Activated CD4-positive, alpha-beta T cell treated with anti-CD3 and anti-CD28 coated beads, Interleukin-2, amount 50 U/mL, for 24 hours (primary cell): ENCODE data around the gene TMEM247.
"Not testable (repeated sequence)": the region's sequence is repeated elsewhere in the genome, so short reads cannot be mapped to it uniquely, and the experiment has no call there.

Experiments used
- DNase-seq, 2 donors: peaks; one replicate each; pipeline ENCODE4 v3.0.0-alpha.2; 2020; ENCODE audit warnings: low read depth in 1 of 2, low spot score in 1 of 2

TMEM247 gene

GRCh38 chr2:46510598-46511177 lies 31.3 kb downstream of the TMEM247 start:
- DNase-seq = no peak

DNA sequence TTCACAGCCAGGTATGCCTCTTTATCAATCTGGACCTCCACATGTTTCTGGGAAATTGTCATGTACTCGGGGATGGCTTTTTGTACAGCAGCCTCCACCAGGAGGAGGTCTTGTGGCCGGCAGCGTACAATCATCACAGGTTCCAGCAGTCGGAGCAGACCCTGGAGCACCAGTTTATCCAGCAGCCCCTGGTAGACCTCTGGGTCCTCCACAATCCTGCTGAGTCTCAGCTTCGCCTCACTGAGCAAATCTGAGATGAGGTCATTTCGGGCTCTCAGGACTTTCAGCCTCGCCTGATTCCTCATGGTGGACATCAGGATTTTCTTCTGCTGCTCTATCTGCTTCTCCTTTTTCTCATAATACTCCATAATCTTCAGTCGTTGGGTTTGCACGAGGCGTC lies 32.8 kb downstream of the TMEM247 start:
- no peak for DNase-seq

DNA sequence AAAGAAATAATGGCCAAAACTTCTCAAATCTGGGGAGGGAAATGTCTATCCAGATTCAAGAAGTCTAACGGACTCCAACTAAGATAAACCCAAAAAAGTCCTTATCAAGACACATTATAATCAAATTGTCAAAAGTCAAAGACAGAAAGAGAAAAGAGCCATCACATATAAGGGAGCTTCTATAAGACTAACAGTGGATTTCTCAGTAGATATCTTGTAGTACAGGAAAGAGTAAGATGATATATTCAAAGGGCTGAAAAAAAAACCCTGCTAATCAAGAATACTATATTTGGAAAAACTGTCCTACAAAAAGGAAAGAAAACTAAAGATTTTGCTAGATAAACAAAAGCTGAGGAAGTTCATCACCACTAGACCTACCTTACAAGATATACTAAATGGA lies 35.4 kb downstream of the TMEM247 start:
- no peak for DNase-seq

DNA sequence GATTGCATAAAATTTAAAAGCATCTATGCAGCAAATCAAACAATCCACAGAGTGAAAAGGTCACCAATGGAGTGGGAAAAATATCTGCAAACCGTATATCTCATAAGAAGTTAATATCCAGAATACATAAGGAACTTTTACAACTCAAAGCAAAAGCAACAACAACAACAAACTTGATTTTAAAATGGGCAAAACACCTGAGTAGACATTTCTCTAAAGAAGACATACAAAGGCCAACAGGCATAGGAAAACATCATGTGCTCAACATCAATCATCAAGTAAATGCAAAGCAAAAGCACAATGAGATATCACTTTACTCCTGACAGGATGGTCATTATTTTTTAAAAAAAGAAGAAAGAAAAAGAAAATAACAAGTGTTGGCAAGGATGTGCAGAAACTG lies 38.1 kb downstream of the TMEM247 start:
- DNase-seq = no peak

DNA sequence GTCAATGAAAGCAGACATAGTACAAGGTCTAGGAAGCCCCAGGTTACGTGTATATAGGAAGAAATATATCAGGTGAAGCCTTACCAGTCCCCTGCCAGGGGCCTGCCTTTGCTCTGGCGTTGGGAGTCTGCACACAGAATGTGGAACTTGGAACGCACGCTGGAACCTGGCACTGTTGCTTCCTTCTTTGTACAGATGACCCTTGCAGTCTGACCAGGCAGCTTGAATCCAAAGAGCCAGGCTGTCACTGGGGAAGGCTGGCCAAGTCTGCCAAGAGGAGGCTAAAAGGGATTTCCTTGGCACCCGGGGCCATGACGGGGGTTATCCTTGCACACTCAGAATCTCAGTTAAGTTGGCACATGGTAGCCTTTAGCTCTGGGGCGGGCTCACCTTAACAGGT lies 39.5 kb downstream of the TMEM247 start:
- no peak for DNase-seq

GRCh38 chr2:46519265-46519664 lies 39.9 kb downstream of the TMEM247 start:
- DNase-seq = no peak

GRCh38 chr2:46520130-46520711 lies 40.9 kb downstream of the TMEM247 start:
- no peak for DNase-seq

GRCh38 chr2:46521215-46521683 lies 41.9 kb downstream of the TMEM247 start:
- no peak for DNase-seq

DNA sequence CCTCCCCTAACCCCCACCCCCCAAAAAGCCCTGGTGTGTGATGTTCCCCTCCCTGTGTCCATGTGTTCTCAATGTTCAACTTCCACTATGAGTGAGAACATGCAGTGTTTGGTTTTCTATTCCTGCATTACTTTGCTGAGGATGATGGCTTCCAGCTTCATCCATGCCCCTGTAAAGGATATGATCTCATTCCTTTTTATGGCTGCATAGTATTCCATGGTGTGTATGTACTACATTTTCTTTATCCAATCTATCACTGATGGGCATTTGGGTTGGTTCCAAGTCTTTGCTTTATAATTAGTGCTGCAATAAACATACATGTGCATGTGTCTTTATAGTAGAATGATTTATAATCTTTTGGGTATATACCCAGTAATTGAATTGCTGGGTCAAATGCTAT lies 43.0 kb downstream of the TMEM247 start:
- not testable (repeated sequence) for DNase-seq

DNA sequence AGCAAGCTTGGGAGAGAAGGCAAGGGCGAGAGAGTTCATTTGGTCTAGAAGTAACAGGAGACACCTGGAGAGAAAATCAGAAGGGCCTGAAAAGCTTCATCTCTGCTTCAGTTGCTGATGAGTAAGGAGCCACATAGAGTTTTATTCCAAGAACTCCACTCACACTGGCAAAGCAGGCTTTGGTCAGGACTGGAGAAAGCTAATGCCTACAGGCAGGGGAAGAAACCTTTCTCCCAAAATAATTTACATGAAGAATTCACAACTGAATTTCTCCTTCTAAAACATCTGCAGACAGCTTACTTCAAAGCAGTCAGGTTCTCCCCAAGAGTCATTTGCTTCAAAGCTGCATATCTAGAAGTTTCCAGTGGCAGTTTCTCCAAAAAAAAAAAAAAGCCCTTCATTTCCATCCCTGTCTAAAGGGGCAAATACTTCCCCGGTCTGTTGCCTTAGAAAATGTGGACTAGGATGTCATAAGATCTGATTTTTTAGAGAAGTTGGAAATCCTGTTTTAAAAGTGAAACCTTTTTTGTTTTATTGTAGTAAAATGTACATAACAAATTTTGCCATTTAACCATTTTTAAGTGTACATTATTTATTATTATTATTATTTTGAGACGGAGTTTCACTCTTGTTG lies 46.3 kb downstream of the TMEM247 start:
- no peak for DNase-seq

- DNase-seq = no peak
Measured at GRCh38 chr2:46528880-46529279, 49.5 kb downstream of the TMEM247 start.

- no peak for DNase-seq
Measured at GRCh38 chr2:46530639-46531038, 51.3 kb downstream of the TMEM247 start.

- no peak for DNase-seq
Measured at GRCh38 chr2:46531863-46532262, 52.5 kb downstream of the TMEM247 start.
